Fibroblast of villous mesenchyme (primary cell): ENCODE measurements around the gene CTNNA1. TPM values are rescaled to one million over a fixed set of nuclear protein-coding genes. Genes with fewer than 3 reads are reported as not detected.

Source experiments
- DNase-seq: peaks from one replicate; pipeline ENCODE4 v3.0.0-alpha.2; 2010; ENCODE audit warnings: low read depth
- H3K4me3 ChIP-seq: 2 replicates; pipeline ENCODE4 v1.5.1; 2011; ENCODE audit warnings: low read depth, mild to moderate bottlenecking, low read length
- CTCF ChIP-seq: IDR thresholded peaks from 2 replicates; pipeline ENCODE4 v1.5.1; 2012; ENCODE audit warnings: low read depth, mild to moderate bottlenecking, low read length; ENCODE audit not compliant: insufficient read depth
- total RNA-seq: library from RNA; depleted of rRNA; stranded (reverse); fragments of >200 nt; gene quantifications from 2 replicates; pipeline ENCODE4 v1.2.3, GENCODE V29; 2012

CTNNA1 gene
- total RNA-seq, 1 donor, result 461 TPM

GRCh38 chr5:138961221-138961620 lies 208.0 kb downstream of the CTNNA1 start:
- no peak overlapping the region for H3K4me3 ChIP-seq
- no peak for TF ChIP-seq CTCF
- no peak for DNase-seq

DNA sequence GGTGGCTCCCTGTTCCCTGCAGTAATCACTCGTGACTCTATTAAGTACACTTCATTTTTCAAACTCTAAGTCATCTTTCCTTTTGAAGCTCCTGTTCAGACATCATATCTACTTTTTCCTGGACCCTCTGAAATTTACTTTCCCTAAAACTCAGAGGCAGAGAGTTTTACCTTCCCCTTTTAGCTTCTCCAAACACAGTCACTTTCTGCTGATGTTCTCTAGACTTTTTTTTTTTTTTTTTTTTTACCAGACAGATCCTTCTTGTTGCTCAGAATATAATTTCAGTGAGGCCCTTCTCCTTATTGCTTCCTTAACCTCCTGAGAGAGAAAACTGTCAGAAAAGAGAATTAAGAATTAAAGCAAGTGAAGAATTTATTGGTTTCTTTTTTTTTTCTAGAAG lies 208.5 kb downstream of the CTNNA1 start:
- DNase-seq, result no peak
- TF ChIP-seq CTCF, result no peak
- H3K4me3 ChIP-seq, result no peak overlapping the region

GRCh38 chr5:138962614-138963370 lies 209.6 kb downstream of the CTNNA1 start:
- H3K4me3 ChIP-seq, result no peak overlapping the region
- DNase-seq, result no peak
- no peak for TF ChIP-seq CTCF

DNA sequence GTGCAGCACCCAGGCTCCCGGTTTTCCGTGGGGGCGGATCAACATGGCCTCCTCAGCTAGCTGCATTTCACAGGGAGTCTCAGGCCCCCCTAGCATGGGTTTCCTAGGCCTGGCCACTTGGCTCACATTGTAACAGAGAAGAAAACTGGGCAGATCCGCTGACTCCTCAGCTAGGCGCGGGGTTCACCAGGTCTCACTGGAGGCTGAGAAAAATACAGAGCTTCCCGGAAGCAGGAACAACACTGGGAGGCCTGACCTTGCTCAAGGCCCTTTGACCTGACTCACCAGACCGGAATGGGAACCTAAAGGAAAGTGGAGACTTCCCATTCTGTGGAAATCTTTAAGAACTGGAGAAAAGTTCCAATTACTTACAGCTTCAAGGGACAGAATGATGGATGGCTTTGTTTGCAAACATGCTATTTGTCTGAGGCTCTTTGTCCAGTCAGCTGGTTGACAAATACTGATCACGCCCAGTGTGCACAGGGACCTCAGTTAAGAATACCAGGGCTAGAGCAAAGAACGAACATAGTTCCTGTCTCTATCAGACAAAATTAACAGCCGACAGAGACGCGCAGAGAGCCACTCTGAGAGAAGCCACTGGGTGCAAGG lies 210.6 kb downstream of the CTNNA1 start:
- DNase-seq, result peak; percentile 49
- H3K4me3 ChIP-seq, result no peak overlapping the region
- TF ChIP-seq CTCF, result no peak

- no peak for TF ChIP-seq CTCF
- no peak for DNase-seq
- H3K4me3 ChIP-seq, result no peak overlapping the region
Measured at GRCh38 chr5:138964647-138965201, 211.5 kb downstream of the CTNNA1 start.

- no peak overlapping the region for H3K4me3 ChIP-seq
- TF ChIP-seq CTCF, result no peak
- no peak for DNase-seq
Measured at GRCh38 chr5:138965626-138966025, 212.4 kb downstream of the CTNNA1 start.
